K562 (cell line): ENCODE data around the gene EXOC3.

Source experiments
- BMI1 ChIP-seq: fragments of 150-350 bp; IDR thresholded peaks from 2 replicates; pipeline ENCODE4 v1.6.1; 2014; ENCODE audit warnings: low read length
- IRF2 ChIP-seq: sonication (generic); formaldehyde crosslinking; IDR thresholded peaks from 2 replicates; pipeline ENCODE4 v1.8.1; 2022; ENCODE audit warnings: mild to moderate bottlenecking, missing genetic modification reagents
- MYC ChIP-seq, 2 experiments: fragments of 250-450 bp in 1 of 2; sonication (Bioruptor Pico) in 1 of 2; IDR thresholded peaks; 2 replicates each; pipeline versions ENCODE4 v1.5.1 to v1.6.1; 2012 to 2021; ENCODE audit warnings: low read depth in 2 of 2, borderline replicate concordance in 1 of 2, improper control_type of control experiment in 1 of 2, low read length in 1 of 2, mild to moderate bottlenecking in 1 of 2, moderate library complexity in 1 of 2
- NBN ChIP-seq: fragments of 450-650 bp; IDR thresholded peaks from 2 replicates; pipeline ENCODE4 v1.6.1; 2016; ENCODE audit warnings: low read depth, mild to moderate bottlenecking
- POLR2A ChIP-seq: fragments of 450-650 bp; conservative IDR thresholded peaks from 2 replicates; pipeline ENCODE4 v1.6.1; 2016
- SMARCA5 ChIP-seq: fragments of 450-650 bp; IDR thresholded peaks from 2 replicates; pipeline ENCODE4 v1.6.1; 2016
- TEAD4 ChIP-seq, 2 experiments: sonication (generic) in 1 of 2; formaldehyde crosslinking in 1 of 2; IDR thresholded peaks; 2 replicates each; pipeline versions ENCODE4 v1.6.1 to v1.8.0; 2012 to 2022; ENCODE audit warnings: borderline replicate concordance in 1 of 2, inconsistent platforms in 1 of 2, low read length in 1 of 2, mild to moderate bottlenecking in 1 of 2, missing genetic modification reagents in 1 of 2
- ZZZ3 ChIP-seq: fragments of 450-650 bp; IDR thresholded peaks from 2 replicates; pipeline ENCODE4 v1.6.1; 2016; ENCODE audit warnings: antibody characterized with exemption, mild to moderate bottlenecking, moderate library complexity
- TF ChIP-seq, protein P1 (sequence below), 3 experiments: IDR thresholded peaks in 2 of 3; conservative IDR thresholded peaks in 1 of 3; 2 replicates each; pipeline ENCODE4 v1.5.1; 2011 to 2012; ENCODE audit warnings: low read length in 3 of 3, mild to moderate bottlenecking in 3 of 3, control low read depth in 2 of 3, improper control_type of control experiment in 1 of 3, inconsistent platforms in 1 of 3, low read depth in 1 of 3, mixed read lengths in 1 of 3, moderate library complexity in 1 of 3; ENCODE audit not compliant: insufficient read depth in 2 of 3
- TF ChIP-seq, protein P2 (sequence below): fragments of 250-450 bp; sonication (Bioruptor Pico); IDR thresholded peaks from 2 replicates; pipeline ENCODE4 v1.8.0; 2021; ENCODE audit warnings: moderate library complexity, mild to moderate bottlenecking, inconsistent platforms

DNA sequence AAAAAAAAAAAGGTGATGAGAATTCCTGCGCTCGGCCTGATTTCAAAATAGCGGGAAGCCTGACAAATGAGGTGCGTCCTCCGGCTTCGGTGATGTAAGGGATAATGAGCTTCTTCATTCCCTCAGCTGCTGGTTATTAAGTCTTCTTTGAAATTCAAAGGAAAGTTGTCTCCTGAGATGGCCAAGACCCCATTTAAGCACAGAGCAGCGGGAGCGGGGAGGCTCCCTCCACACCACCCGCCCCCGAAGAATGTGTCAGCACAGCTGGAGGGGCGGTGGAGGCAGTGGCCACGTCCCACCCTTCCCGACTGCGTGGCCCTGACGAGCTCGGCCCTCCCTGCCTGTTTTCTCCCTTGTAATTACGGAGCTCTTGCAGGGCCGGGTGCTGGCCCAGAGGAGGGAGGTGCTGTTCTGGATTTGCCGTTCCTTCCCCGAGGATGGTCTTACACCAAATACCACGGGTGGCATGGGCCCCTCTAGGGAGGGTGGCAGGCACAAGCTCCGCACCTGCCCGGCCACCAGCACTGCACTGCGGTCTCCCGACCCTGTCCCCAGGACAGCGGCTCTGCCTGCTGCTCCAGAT lies 50.2 kb downstream of the EXOC3 start:
- TF ChIP-seq BMI1 = no peak
- TF ChIP-seq, protein P1, sequence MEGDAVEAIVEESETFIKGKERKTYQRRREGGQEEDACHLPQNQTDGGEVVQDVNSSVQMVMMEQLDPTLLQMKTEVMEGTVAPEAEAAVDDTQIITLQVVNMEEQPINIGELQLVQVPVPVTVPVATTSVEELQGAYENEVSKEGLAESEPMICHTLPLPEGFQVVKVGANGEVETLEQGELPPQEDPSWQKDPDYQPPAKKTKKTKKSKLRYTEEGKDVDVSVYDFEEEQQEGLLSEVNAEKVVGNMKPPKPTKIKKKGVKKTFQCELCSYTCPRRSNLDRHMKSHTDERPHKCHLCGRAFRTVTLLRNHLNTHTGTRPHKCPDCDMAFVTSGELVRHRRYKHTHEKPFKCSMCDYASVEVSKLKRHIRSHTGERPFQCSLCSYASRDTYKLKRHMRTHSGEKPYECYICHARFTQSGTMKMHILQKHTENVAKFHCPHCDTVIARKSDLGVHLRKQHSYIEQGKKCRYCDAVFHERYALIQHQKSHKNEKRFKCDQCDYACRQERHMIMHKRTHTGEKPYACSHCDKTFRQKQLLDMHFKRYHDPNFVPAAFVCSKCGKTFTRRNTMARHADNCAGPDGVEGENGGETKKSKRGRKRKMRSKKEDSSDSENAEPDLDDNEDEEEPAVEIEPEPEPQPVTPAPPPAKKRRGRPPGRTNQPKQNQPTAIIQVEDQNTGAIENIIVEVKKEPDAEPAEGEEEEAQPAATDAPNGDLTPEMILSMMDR (IDR thresholded peaks at IDR 0.05 in 2 of 3, conservative IDR thresholded peaks at IDR 0.05 in 1 of 3; ENCODE audit: insufficient read depth in 2 of 3, low read depth in 1 of 3, low read length in 3 of 3) = no peak
- TF ChIP-seq, protein P2, sequence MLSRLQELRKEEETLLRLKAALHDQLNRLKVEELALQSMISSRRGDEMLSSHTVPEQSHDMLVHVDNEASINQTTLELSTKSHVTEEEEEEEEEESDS (CRISPR knock-in tag) = no peak
- TF ChIP-seq MYC (IDR thresholded peaks at IDR 0.05; ENCODE audit: low read depth, low read length) = no peak
- TF ChIP-seq MYC (CRISPR knock-in tag; IDR thresholded peaks at IDR 0.05; ENCODE audit: borderline replicate concordance, low read depth) = no peak
- no peak for TF ChIP-seq TEAD4 (IDR thresholded peaks at IDR 0.05; ENCODE audit: low read length)
- TF ChIP-seq TEAD4 (CRISPR knock-in tag; IDR thresholded peaks at IDR 0.05; ENCODE audit: borderline replicate concordance) = no peak
- no peak for TF ChIP-seq SMARCA5
- no peak for TF ChIP-seq POLR2A
- no peak for TF ChIP-seq IRF2 (CRISPR knock-in tag)
- no peak for TF ChIP-seq ZZZ3
- TF ChIP-seq NBN = no peak
